HepG2 (cell line): ENCODE measurements around the gene PAM16. TPM values are rescaled to one million over a fixed set of nuclear protein-coding genes. Genes with fewer than 3 reads are reported as not detected.

Source experiments
- AGO2 ChIP-seq: fragments of 200-400 bp; formaldehyde crosslinking; optimal IDR thresholded peaks from 2 replicates; pipeline ENCODE3; 2017; ENCODE audit warnings: mild to moderate bottlenecking, low read depth, low read length, moderate library complexity
- CEBPZ ChIP-seq: IDR thresholded peaks from 2 replicates; pipeline ENCODE4 v1.6.1; 2012; ENCODE audit warnings: low read length, improper control_type of control experiment
- DR1 ChIP-seq: sonication (generic); formaldehyde crosslinking; IDR thresholded peaks from 2 replicates; pipeline ENCODE4 v1.8.0; 2021; ENCODE audit warnings: mild to moderate bottlenecking, missing genetic modification reagents, inconsistent platforms
- HNRNPH1 ChIP-seq: fragments of 200-400 bp; formaldehyde crosslinking; optimal IDR thresholded peaks from 2 replicates; pipeline ENCODE3; 2017; ENCODE audit warnings: mild to moderate bottlenecking, low read depth, low read length
- POLR2A ChIP-seq, 2 experiments: IDR thresholded peaks; 2 replicates each; pipeline ENCODE4 v1.6.1; 2011; ENCODE audit warnings: low read depth in 2 of 2, low read length in 2 of 2, mild to moderate bottlenecking in 1 of 2, moderate library complexity in 1 of 2; ENCODE audit not compliant: insufficient read depth in 1 of 2
- RBM22 ChIP-seq: fragments of 200-400 bp; formaldehyde crosslinking; optimal IDR thresholded peaks from 2 replicates; pipeline ENCODE3; 2017; ENCODE audit warnings: mild to moderate bottlenecking, low read length, moderate library complexity
- RBM39 ChIP-seq: fragments of 200-400 bp; formaldehyde crosslinking; IDR thresholded peaks from one replicate; pipeline ENCODE4 v1.6.1; 2018; ENCODE audit warnings: antibody characterized with exemption, mild to moderate bottlenecking, low read depth, low read length; ENCODE audit not compliant: poor library complexity, severe bottlenecking
- RELA ChIP-seq: sonication (generic); formaldehyde crosslinking; IDR thresholded peaks from 2 replicates; pipeline ENCODE4 v1.4.0; 2020; ENCODE audit warnings: missing genetic modification reagents
- SMAD1 ChIP-seq: sonication (generic); formaldehyde crosslinking; IDR thresholded peaks from 2 replicates; pipeline ENCODE4 v1.4.0; 2020; ENCODE audit warnings: missing genetic modification reagents, low read depth, mild to moderate bottlenecking, borderline replicate concordance
- SRSF1 ChIP-seq: fragments of 200-400 bp; formaldehyde crosslinking; optimal IDR thresholded peaks from 2 replicates; pipeline ENCODE3; 2017; ENCODE audit warnings: mild to moderate bottlenecking, low read depth, low read length, moderate library complexity
- XBP1 ChIP-seq: sonication (generic); formaldehyde crosslinking; IDR thresholded peaks from 2 replicates; pipeline ENCODE4 v1.5.0; 2020; ENCODE audit warnings: missing genetic modification reagents
- ZBTB49 ChIP-seq: sonication (generic); formaldehyde crosslinking; IDR thresholded peaks from 2 replicates; pipeline ENCODE4 v1.4.0; 2020; ENCODE audit warnings: missing genetic modification reagents, borderline replicate concordance
- ZC3H13 ChIP-seq: sonication (generic); formaldehyde crosslinking; IDR thresholded peaks from 2 replicates; pipeline ENCODE4 v1.8.1; 2023; ENCODE audit warnings: mild to moderate bottlenecking, missing genetic modification reagents, moderate library complexity
- ZFP36L2 ChIP-seq: sonication (generic); formaldehyde crosslinking; IDR thresholded peaks from 2 replicates; pipeline ENCODE4 v1.4.0; 2020; ENCODE audit warnings: missing genetic modification reagents
- ZNF17 ChIP-seq: sonication (generic); formaldehyde crosslinking; IDR thresholded peaks from 2 replicates; pipeline ENCODE4 v1.5.0; 2020; ENCODE audit warnings: mild to moderate bottlenecking, missing genetic modification reagents
- ZNF280B ChIP-seq: sonication (generic); formaldehyde crosslinking; IDR thresholded peaks from 2 replicates; pipeline ENCODE4 v1.5.0; 2020; ENCODE audit warnings: missing genetic modification reagents, mild to moderate bottlenecking, borderline replicate concordance
- ZNF619 ChIP-seq: sonication (generic); formaldehyde crosslinking; IDR thresholded peaks from 2 replicates; pipeline ENCODE4 v1.4.0; 2020; ENCODE audit warnings: mild to moderate bottlenecking, missing genetic modification reagents
- polyA plus RNA-seq, 8 experiments: library from polyadenylated mRNA; depleted of rRNA in 3 of 8; stranded (reverse) in 7 of 8; unstranded in 1 of 8; fragments of >200 nt; fragmentation: Illumina TruSeq in 4 of 8; extraction: Trizol in 4 of 8; gene quantifications; 2 replicates each; pipeline versions ENCODE4 v1.2.1 to v1.2.3, GENCODE V29; 2011 to 2016; ENCODE audit warnings: low read depth in 4 of 8, missing spikeins in 1 of 8, mixed read lengths in 1 of 8; ENCODE audit not compliant: insufficient read depth in 1 of 8
- total RNA-seq, 5 experiments: library from RNA; depleted of rRNA; stranded (reverse); fragments of >200 nt; fragmentation: Illumina TruSeq; extraction: Trizol; gene quantifications; 2 replicates each; pipeline ENCODE4 v1.2.3, GENCODE V29; 2016; ENCODE audit warnings: low read depth in 1 of 5
- TF ChIP-seq, protein P1 (sequence below): sonication (generic); formaldehyde crosslinking; IDR thresholded peaks from 2 replicates; pipeline ENCODE4 v1.4.0; 2020; ENCODE audit warnings: missing genetic modification reagents, mild to moderate bottlenecking, borderline replicate concordance
- TF ChIP-seq, protein P2 (sequence below): IDR thresholded peaks from 2 replicates; pipeline ENCODE4 v1.6.1; 2016; ENCODE audit warnings: mild to moderate bottlenecking, missing biosample characterization, missing genetic modification reagents

Gene PAM16
- total and polyA plus RNA-seq, 2 of the 13 experiments (the other 11 are each of a cell fraction or from before 2014, with no cell fraction given) = 51.5 to 51.8 TPM

- no peak for TF ChIP-seq XBP1 (CRISPR knock-in tag)
- TF ChIP-seq RBM22 = peak; percentile 59
- TF ChIP-seq SRSF1 = peak; percentile 39
- peak; percentile 28 to 37; a peak in 1 of 4 replicates for TF ChIP-seq POLR2A (IDR thresholded peaks at IDR 0.05; ENCODE audit: insufficient read depth in 1 of 2, low read depth in 2 of 2, low read length in 2 of 2)
- TF ChIP-seq RBM39 = no peak
- no peak for TF ChIP-seq RELA (CRISPR knock-in tag)
- TF ChIP-seq, protein P1, sequence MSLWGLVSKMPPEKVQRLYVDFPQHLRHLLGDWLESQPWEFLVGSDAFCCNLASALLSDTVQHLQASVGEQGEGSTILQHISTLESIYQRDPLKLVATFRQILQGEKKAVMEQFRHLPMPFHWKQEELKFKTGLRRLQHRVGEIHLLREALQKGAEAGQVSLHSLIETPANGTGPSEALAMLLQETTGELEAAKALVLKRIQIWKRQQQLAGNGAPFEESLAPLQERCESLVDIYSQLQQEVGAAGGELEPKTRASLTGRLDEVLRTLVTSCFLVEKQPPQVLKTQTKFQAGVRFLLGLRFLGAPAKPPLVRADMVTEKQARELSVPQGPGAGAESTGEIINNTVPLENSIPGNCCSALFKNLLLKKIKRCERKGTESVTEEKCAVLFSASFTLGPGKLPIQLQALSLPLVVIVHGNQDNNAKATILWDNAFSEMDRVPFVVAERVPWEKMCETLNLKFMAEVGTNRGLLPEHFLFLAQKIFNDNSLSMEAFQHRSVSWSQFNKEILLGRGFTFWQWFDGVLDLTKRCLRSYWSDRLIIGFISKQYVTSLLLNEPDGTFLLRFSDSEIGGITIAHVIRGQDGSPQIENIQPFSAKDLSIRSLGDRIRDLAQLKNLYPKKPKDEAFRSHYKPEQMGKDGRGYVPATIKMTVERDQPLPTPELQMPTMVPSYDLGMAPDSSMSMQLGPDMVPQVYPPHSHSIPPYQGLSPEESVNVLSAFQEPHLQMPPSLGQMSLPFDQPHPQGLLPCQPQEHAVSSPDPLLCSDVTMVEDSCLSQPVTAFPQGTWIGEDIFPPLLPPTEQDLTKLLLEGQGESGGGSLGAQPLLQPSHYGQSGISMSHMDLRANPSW (CRISPR knock-in tag) = no peak
- no peak for TF ChIP-seq ZNF619 (CRISPR knock-in tag)
- TF ChIP-seq DR1 = no peak
- TF ChIP-seq ZNF17 = no peak
- TF ChIP-seq ZNF280B (CRISPR knock-in tag) = no peak
- TF ChIP-seq, protein P2, sequence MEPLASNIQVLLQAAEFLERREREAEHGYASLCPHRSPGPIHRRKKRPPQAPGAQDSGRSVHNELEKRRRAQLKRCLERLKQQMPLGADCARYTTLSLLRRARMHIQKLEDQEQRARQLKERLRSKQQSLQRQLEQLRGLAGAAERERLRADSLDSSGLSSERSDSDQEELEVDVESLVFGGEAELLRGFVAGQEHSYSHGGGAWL (CRISPR knock-in tag) = no peak
- TF ChIP-seq ZC3H13 (CRISPR knock-in tag) = peak; percentile 60; the same call in 1 of the 2 replicates
- TF ChIP-seq SMAD1 (CRISPR knock-in tag) = no peak
- no peak for TF ChIP-seq ZBTB49
- TF ChIP-seq CEBPZ = no peak
- TF ChIP-seq ZFP36L2 (CRISPR knock-in tag) = no peak
- TF ChIP-seq AGO2 = peak; percentile 63
- peak; percentile 65 for TF ChIP-seq HNRNPH1
Measured at GRCh38 chr16:4385066-4385788, 34.1 kb upstream of the PAM16 start (continued).
